ENCODE data around the gene TAL2. TPM values are rescaled to one million over a fixed set of nuclear protein-coding genes. Genes with fewer than 3 reads are reported as not detected.

Gene TAL2
- polyA plus RNA-seq, 3 donors, result not detected

- H3K27ac ChIP-seq (ENCODE audit: low read depth, low read length), result no peak overlapping the region
- WGBS, 3 donors, result 57 to 90% (median 78%) methylated on average over 3 of the region's 3 CpGs
Observed at GRCh38 chr9:105670775-105671174, 8.5 kb downstream of the TAL2 start.

GRCh38 chr9:105672711-105673234, 10.5 kb downstream of the TAL2 start:
- no peak overlapping the region for H3K27ac ChIP-seq (ENCODE audit: low read depth, low read length)
- WGBS, 3 donors, result 27 to 46% (median 29%) methylated on average over 3 of the region's 3 CpGs

- 75 to 79% (median 76%) methylated on average over 3 of the region's 3 CpGs for WGBS, 3 donors
- no peak overlapping the region for H3K27ac ChIP-seq (ENCODE audit: low read depth, low read length)
Observed at GRCh38 chr9:105673850-105674387, 11.7 kb downstream of the TAL2 start.

GRCh38 chr9:105676351-105676923, 14.2 kb downstream of the TAL2 start:
- 66 to 74% (median 73%) methylated on average over 6 of the region's 6 CpGs for WGBS, 3 donors
- no peak overlapping the region for H3K27ac ChIP-seq (ENCODE audit: low read depth, low read length)

- no peak overlapping the region for H3K27ac ChIP-seq (ENCODE audit: low read depth, low read length)
- WGBS, 3 donors, result 90 to 97% (median 94%) methylated on average over 1 of the region's 1 CpG
Observed at GRCh38 chr9:105678163-105678562, 15.9 kb downstream of the TAL2 start.

GRCh38 chr9:105678781-105679180, 16.5 kb downstream of the TAL2 start:
- H3K27ac ChIP-seq (ENCODE audit: low read depth, low read length), result no peak overlapping the region
- 53 to 60% (median 53%) methylated on average over 1 of the region's 1 CpG for WGBS, 3 donors

GRCh38 chr9:105679257-105680022, 17.2 kb downstream of the TAL2 start:
- H3K27ac ChIP-seq (ENCODE audit: low read depth, low read length), result no peak overlapping the region
- WGBS, 3 donors, result 32 to 80% (median 76%) methylated on average over 8 of the region's 8 CpGs

GRCh38 chr9:105681313-105681712, 19.1 kb downstream of the TAL2 start:
- H3K27ac ChIP-seq (ENCODE audit: low read depth, low read length), result no peak overlapping the region
- 88 to 100% (median 91%) methylated on average over 2 of the region's 2 CpGs for WGBS, 3 donors

GRCh38 chr9:105681724-105682123, 19.5 kb downstream of the TAL2 start:
- WGBS, 3 donors, result 94 to 100% (median 100%) methylated on average over 1 of the region's 1 CpG
- H3K27ac ChIP-seq (ENCODE audit: low read depth, low read length), result no peak overlapping the region

GRCh38 chr9:105683688-105684275, 21.5 kb downstream of the TAL2 start:
- WGBS, 3 donors, result 65 to 81% (median 77%) methylated on average over 1 of the region's 1 CpG

GRCh38 chr9:105686936-105687335, 24.7 kb downstream of the TAL2 start:
- 92 to 95% (median 93%) methylated on average over 4 of the region's 4 CpGs for WGBS, 3 donors
- no peak overlapping the region for H3K27ac ChIP-seq (ENCODE audit: low read depth, low read length)

More at GRCh38 chr9:105683688-105684275, 21.5 kb downstream of the TAL2 start:
- H3K27ac ChIP-seq (ENCODE audit: low read depth, low read length), result no peak overlapping the region

- whole genome bisulfite sequencing, 3 donors, result 40 to 45% (median 41%) methylated on average over 2 of the region's 2 CpGs
- no peak overlapping the region for H3K27ac ChIP-seq (ENCODE audit: low read depth, low read length)
Observed at GRCh38 chr9:105690742-105691141, 28.5 kb downstream of the TAL2 start.

GRCh38 chr9:105693435-105694189, 31.4 kb downstream of the TAL2 start:
- 1 to 8% (median 4%) methylated on average over 15 of the region's 15 CpGs for whole genome bisulfite sequencing, 3 donors
- H3K27ac ChIP-seq (ENCODE audit: low read depth, low read length), result no peak overlapping the region

- H3K27ac ChIP-seq (ENCODE audit: low read depth, low read length), result peak within 1 kb of the TSS; percentile 23
- WGBS, 3 donors, result 0 to 1% (median 0%) methylated on average over 58 to 65 of the region's 65 CpGs
Observed at GRCh38 chr9:105694190-105694847, 32.1 kb downstream of the TAL2 start, which contains the start of gene TMEM38B. TMEM38B (plus strand) TSS chr9:105694541; CDS start chr9:105694661, 120 bp downstream.

- 1% methylated on average over 41 to 42 of the region's 42 CpGs for WGBS, 3 donors
- H3K27ac ChIP-seq (ENCODE audit: low read depth, low read length), result peak overlapping the region; percentile 23
Observed at GRCh38 chr9:105694848-105695581, 32.8 kb downstream of the TAL2 start.

GRCh38 chr9:105696219-105696793, 34.0 kb downstream of the TAL2 start:
- 95 to 96% (median 95%) methylated on average over 12 of the region's 12 CpGs for WGBS, 3 donors

GRCh38 chr9:105697871-105698270, 35.6 kb downstream of the TAL2 start:
- no peak overlapping the region for H3K27ac ChIP-seq (ENCODE audit: low read depth, low read length)
- 69 to 87% (median 73%) methylated on average over 4 of the region's 4 CpGs for WGBS, 3 donors

More at GRCh38 chr9:105696219-105696793, 34.0 kb downstream of the TAL2 start:
- no peak overlapping the region for H3K27ac ChIP-seq (ENCODE audit: low read depth, low read length)

All from adipose tissue (tissue), 3 donors.